Activated CD4-positive, alpha-beta memory T cell treated with anti-CD3 and anti-CD28 coated beads for 36 hours (primary cell): ENCODE results near the gene FGR. TPM values are rescaled to one million over a fixed set of nuclear protein-coding genes. Genes with fewer than 3 reads are reported as not detected.
A peak's percentile ranks its signal among the peaks of the same experiment; 100 is the strongest.

ENCODE experiments used
- CTCF ChIA-PET: fragments of 350-600 bp; sonication (Branson Sonifier 250); formaldehyde crosslinking; loops from one replicate; lab custom pipeline; 2021; ENCODE audit warnings: antibody characterized with exemption, inconsistent platforms; lab: Charles Lee
- POLR2A ChIA-PET: fragments of 350-600 bp; sonication (Branson Sonifier 250); formaldehyde crosslinking; loops from one replicate; lab custom pipeline; 2021; ENCODE audit warnings: antibody characterized with exemption; lab: Charles Lee
- DNase-seq: peaks from one replicate; pipeline ENCODE4 v3.0.0-alpha.2; 2020
- H3K27ac Mint-ChIP-seq: one replicate; pipeline ENCODE4 v1.8.0; 2021; ENCODE audit warnings: mixed read lengths
- H3K27me3 Mint-ChIP-seq: one replicate; pipeline ENCODE4 v1.8.0; 2021; ENCODE audit warnings: mixed read lengths
- H3K36me3 Mint-ChIP-seq: one replicate; pipeline ENCODE4 v1.8.0; 2021; ENCODE audit warnings: mixed read lengths
- H3K4me1 Mint-ChIP-seq: one replicate; pipeline ENCODE4 v1.8.0; 2021; ENCODE audit warnings: low read depth, mixed read lengths
- H3K4me3 Mint-ChIP-seq: one replicate; pipeline ENCODE4 v1.8.0; 2021; ENCODE audit warnings: mild to moderate bottlenecking, mixed read lengths
- H3K9me3 Mint-ChIP-seq: one replicate; pipeline ENCODE4 v1.8.0; 2021; ENCODE audit warnings: mixed read lengths
- intact Hi-C: fragments of 100-400 bp; cut with micrococcal nuclease; formaldehyde crosslinking; loops from one replicate; pipeline ENCODE4 v1.15.1; 2023
- total RNA-seq, 2 experiments: library from RNA; stranded (reverse); gene quantifications; one replicate each; pipeline ENCODE4 v1.2.3, GENCODE V29; 2021

Gene FGR
- total RNA-seq, 2 experiments from 2014 or later: 0.24 to 0.27 TPM

DNA sequence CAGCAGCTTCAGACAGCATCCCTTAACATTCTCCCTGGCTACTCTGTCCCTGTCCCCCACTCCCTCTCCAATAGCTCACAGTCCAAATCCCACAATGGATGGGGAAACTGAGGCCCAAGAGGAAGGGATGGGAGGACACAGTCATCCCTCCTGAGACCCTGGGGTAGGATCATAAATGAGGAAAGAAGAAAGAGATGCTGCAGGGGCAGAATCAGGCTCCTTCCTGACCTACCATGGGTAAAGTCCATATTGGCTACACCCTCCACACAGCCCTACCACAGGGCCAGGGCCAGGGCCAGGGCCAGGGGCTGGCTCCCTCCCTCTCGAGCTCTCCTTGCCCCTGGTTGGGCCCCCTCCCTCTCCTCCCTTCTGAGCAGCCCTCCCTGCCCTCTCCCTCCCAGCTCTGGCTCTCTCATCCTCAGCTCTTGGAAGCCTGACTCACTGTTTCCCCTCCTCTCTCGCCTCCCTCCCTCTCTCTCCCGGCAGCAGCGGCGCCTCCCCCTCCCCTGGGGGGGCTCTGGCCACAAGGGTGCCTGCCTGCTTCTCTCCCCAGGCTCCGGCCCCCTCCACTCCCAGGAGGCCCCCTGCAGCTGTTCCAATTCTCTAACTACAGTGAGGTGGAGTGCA, 36.0 kb downstream of the FGR start:
- no peaks in the 10 kb centered on the region for H3K9me3 Mint-ChIP-seq
- DNase-seq: peak; percentile 79
- peaks cover 35% of the 10 kb centered on the region for H3K4me1 Mint-ChIP-seq
- intact Hi-C loops: no loop called here
- no peaks in the 10 kb centered on the region for H3K27me3 Mint-ChIP-seq
- no peaks in the 10 kb centered on the region for H3K36me3 Mint-ChIP-seq
- no peak overlapping the region for H3K4me3 Mint-ChIP-seq
- ChIA-PET CTCF (interaction anchor here (0.8 to 3.6 kb wide), 7 partner anchors 9 to 298 kb away, joined by 3 to 33 read pairs (median 5); no protein-coding TSS in a partner anchor), POLR2A (interaction anchor here (0.5 to 1.3 kb wide), 3 partner anchors 30 to 300 kb away, joined by 3 to 4 read pairs (median 3); no protein-coding TSS in a partner anchor)
- no peak overlapping the region for H3K27ac Mint-ChIP-seq

DNA sequence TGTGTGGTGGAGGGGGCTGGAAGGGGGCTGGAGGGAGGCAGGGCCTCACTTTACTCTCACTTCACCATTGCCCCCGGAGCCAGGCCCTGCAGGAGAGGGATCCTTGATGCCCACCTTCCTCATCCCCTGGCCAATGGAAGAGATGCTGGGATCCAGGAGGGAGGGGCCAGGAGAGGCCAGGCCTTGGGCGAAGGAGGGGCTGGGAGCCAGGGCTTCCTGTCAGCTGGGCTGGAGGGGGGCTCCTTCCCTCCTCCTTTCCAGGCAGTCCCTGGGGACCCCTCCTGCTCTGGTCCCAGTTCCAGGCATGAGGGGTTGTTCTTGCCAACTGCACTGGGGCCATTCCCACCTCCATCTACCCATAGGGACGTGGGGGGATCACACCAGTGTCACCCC, 36.7 kb downstream of the FGR start:
- Mint-ChIP-seq H3K4me1 (peaks cover 35% of the 10 kb centered on the region), H3K4me3 (no peak overlapping the region), H3K27me3 (no peaks in the 10 kb centered on the region), H3K36me3 (no peaks in the 10 kb centered on the region), H3K9me3 (no peaks in the 10 kb centered on the region), H3K27ac (no peak overlapping the region)
- intact Hi-C loops: no loop called here
- ChIA-PET CTCF (interaction anchor here (1.2 to 3.6 kb wide), 4 partner anchors 10 to 297 kb away, joined by 3 to 33 read pairs (median 6); no protein-coding TSS in a partner anchor), POLR2A (no interaction called here)
- DNase-seq: no peak

DNA sequence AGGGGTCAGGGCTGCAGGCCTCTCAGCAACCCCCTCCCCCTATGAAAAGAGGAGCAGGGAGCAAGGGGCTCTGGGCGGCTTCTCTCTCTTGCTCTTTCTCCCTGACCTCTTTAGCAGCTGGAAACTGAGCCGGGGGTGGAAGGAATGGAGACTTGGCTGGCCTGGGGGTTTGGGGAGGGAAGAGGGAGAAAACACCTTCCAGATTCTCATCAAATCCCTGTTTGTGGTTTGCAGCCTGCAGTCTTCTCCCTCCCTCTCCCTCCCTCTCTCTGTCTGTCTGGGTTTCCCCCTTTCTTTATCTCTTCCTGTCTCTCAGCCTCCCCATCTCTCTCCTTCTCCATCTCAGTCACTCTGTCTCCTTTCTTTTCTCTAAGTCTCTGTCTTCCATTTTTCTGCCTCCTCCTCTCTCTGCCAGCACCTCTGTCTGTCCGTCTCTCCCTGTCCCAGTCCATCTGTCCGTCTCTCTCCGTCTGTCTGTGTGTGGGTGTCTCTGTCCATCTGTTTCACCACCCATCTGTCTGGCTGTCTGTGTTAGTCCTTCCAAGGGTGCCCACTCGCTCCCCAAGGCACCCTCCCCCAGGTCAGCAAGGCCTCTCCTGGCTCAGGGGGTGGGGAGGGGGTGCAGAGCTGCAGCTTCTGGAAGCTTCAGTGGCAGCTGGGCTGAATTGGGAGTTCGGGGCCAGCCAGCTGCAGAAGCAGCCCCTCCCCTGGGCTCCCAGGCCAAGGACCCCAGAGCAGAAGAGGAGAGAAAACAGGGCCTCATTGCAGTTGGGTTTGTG, 37.3 kb downstream of the FGR start:
- Mint-ChIP-seq H3K4me3 (no peak overlapping the region), H3K9me3 (no peaks in the 10 kb centered on the region), H3K36me3 (no peaks in the 10 kb centered on the region), H3K4me1 (peaks cover 35% of the 10 kb centered on the region), H3K27ac (no peak overlapping the region), H3K27me3 (no peaks in the 10 kb centered on the region)
- DNase-seq: no peak
- CTCF ChIA-PET: interaction anchor here (1.2 to 1.4 kb wide), 3 partner anchors 65 to 301 kb away, joined by 3 read pairs; no protein-coding TSS in a partner anchor
- intact Hi-C loops: no loop called here
- POLR2A ChIA-PET: no interaction called here

DNA sequence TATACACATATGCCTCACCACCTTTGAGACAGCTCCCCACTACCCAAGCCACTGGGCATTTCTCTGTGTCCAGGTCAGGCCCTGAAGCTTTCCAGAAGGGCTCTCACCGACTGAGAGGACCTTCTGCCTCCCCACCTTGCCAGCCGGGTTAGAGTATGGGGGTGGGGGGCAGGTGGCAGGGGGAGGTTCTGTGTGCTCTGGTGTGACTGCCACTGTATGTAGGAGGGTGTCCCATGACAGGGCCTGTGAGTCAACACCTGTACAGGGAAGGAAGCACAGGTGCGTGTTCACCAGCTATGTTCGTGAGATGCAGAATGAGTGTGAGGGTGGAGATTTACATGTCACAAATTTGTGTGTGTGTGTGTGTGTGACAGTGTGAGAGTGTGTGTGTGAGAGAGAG, 38.0 kb downstream of the FGR start:
- CTCF ChIA-PET: interaction anchor here (1.2 to 1.4 kb wide), 2 partner anchors 66 to 301 kb away, joined by 3 read pairs; no protein-coding TSS in a partner anchor
- no peak for DNase-seq
- Mint-ChIP-seq H3K27ac (no peak overlapping the region), H3K9me3 (no peaks in the 10 kb centered on the region), H3K36me3 (no peaks in the 10 kb centered on the region), H3K4me3 (no peak overlapping the region), H3K4me1 (peaks cover 31% of the 10 kb centered on the region), H3K27me3 (no peaks in the 10 kb centered on the region)
- POLR2A ChIA-PET: no interaction called here
- intact Hi-C loops: no loop called here

DNA sequence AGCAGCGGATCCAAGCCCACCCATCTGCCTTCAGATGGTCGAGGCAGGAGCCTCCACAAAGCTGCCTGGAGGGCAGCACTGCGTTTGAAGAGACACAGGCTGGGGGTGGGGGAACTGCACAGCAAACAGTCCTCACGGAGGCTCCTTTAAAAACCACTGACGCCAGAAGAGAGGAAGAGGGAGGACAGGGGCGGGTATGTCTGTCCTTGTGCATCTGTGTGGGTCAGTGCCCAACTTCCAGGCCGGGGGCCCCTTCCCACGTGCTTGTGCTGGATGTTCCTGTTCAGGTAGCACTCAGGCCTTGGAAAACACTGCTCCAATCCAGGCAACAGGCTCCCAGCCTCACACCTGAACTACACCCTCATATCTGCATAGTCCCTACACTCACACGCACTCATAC, 38.7 kb downstream of the FGR start:
- Mint-ChIP-seq H3K27ac (no peak overlapping the region), H3K27me3 (no peaks in the 10 kb centered on the region), H3K9me3 (no peaks in the 10 kb centered on the region), H3K36me3 (no peaks in the 10 kb centered on the region), H3K4me3 (no peak overlapping the region), H3K4me1 (peaks cover 26% of the 10 kb centered on the region)
- ChIA-PET POLR2A (no interaction called here), CTCF (interaction anchor here (1.0 to 2.1 kb wide), 7 partner anchors 8 to 300 kb away, joined by 3 to 8 read pairs (median 6); partner anchors contain the start of gene AHDC1)
- DNase-seq: no peak
- intact Hi-C loops: no loop called here

DNA sequence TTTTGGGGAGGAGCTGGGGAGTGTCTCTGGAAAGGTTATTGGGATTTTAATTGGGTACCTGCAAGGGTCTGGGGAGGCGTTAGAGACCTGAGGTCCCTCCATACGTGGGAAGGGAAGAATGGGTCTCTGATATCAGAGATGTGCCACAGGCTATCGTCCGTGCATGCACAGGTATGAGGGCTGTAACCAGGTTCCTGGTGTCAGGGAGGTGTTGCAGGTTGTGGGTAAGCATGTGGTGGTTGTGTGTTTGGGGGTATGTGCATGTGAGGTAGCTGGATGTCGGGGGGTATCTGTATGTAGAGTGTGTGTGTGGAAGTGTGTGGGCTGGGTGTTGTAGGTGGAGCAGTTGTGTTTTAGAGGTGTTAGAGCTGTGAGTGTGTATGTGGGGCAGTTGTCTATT, 39.4 kb downstream of the FGR start:
- H3K4me3 Mint-ChIP-seq: no peak overlapping the region
- H3K9me3 Mint-ChIP-seq: no peaks in the 10 kb centered on the region
- ChIA-PET CTCF (interaction anchor here (1.0 to 2.1 kb wide), 6 partner anchors 8 to 74 kb away, joined by 3 to 8 read pairs (median 6); partner anchors contain the start of gene AHDC1), POLR2A (interaction anchor here (1.4 kb wide), 1 partner anchor 12 kb away, joined by 3 read pairs; no protein-coding TSS in a partner anchor)
- intact Hi-C loops: no loop called here
- H3K36me3 Mint-ChIP-seq: no peaks in the 10 kb centered on the region
- H3K27ac Mint-ChIP-seq: no peak overlapping the region
- DNase-seq: no peak
- H3K27me3 Mint-ChIP-seq: no peaks in the 10 kb centered on the region
- H3K4me1 Mint-ChIP-seq: peaks cover 22% of the 10 kb centered on the region

DNA sequence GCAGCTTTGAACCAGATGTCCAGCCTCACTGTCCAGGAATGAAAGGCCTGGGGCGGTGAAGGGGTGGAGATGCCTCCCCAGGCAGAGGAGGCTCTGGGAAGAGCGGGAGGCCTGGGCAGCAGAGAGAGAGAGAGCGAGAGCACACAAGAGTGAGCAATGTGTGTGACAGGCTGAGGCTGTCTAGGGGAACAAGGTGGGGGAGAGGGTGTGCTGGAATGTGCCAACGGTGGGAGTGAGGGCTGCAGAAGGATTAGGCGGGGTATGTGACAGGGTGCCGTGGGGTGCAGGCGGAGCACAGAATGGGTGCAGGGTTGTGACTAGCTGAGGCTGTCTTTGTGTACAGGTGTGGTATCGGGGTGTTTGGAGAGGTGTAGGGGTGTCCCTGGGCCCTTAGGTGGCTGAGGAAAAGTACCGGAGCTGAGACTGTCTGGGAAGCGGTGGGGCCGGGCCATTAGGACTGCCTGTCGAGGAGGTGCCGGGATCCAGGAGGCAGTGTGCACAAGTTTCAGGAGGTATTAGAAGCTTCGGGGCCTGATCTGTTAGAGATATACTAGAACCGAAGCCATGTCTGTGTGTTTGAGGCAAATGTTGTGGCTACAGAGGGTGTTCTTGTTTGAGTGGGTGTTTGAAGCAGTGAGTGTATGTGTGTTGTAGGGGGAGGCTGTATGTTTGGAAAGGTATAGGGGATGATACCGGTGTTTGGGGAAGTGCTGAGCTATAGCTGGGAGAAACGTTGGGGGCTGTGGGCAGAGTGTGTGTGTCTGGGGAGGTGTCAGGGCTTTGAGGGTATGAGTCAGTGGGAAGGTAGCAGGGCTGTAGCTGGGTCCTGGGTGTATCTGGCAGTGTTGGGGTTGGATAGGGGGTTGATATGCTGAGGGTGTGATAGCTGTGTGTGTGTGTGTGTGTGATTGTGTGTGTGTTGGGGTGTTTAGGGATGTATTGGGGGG, 40.1 kb downstream of the FGR start:
- no peaks in the 10 kb centered on the region for H3K36me3 Mint-ChIP-seq
- POLR2A ChIA-PET: interaction anchor here (1.4 kb wide), 1 partner anchor 12 kb away, joined by 3 read pairs; no protein-coding TSS in a partner anchor
- H3K27me3 Mint-ChIP-seq: no peaks in the 10 kb centered on the region
- no peaks in the 10 kb centered on the region for H3K9me3 Mint-ChIP-seq
- peaks cover 14% of the 10 kb centered on the region for H3K4me1 Mint-ChIP-seq
- no peak for DNase-seq
- CTCF ChIA-PET: interaction anchor here (1.6 to 2.1 kb wide), 5 partner anchors 9 to 74 kb away, joined by 6 to 8 read pairs (median 7); partner anchors contain the start of gene AHDC1
- intact Hi-C loops: no loop called here
- H3K27ac Mint-ChIP-seq: no peak overlapping the region
- H3K4me3 Mint-ChIP-seq: no peak overlapping the region

DNA sequence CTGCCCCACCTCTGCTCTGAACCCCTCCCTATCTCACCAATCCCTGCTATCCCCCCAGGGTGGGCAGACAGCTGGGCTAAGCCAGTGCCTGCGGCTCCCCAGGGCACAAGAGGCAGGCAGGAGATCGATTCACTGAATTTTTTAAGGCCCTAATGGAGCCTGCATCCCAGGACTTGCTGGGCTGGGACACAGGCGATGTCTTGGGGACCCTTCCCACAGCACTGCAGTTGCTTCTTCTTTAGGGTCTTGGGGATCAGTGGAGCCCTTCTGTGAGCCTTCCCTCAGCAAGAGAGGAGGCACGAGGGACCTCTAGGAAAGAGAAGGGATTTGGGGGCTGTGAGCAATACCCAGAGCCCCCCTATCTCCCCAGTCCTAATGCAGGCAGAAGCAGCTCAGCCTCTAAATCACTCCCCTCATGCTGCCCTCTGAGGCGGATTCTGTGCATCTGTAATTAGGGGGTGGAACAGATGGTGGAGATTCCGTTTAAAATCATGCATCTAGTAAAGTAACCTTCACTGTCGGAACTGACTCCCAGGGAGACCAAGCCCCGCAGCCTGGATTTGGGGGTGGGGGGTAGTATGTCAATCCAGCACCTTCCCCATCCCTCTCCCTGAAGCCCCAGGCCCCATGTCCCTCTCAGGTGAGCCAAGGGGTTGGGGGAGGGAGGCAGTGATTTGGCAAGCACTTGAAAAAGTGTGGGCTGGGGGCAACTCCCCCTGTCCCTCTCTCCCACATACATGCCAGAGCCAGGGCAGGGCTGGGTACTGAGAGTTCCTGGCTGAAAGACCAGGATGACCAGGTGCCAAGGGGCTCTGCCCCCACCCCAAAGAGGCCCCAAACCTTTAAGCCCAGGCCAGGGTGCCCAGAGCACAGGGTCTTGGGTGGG, 41.1 kb downstream of the FGR start:
- H3K4me3 Mint-ChIP-seq: no peak overlapping the region
- no peak for DNase-seq
- no peak overlapping the region for H3K27ac Mint-ChIP-seq
- intact Hi-C loops: no loop called here
- ChIA-PET POLR2A (interaction anchor here (1.4 kb wide), 1 partner anchor 11 kb away, joined by 3 read pairs; no protein-coding TSS in a partner anchor), CTCF (interaction anchor here (0.6 to 2.0 kb wide), 3 partner anchors 14 to 69 kb away, joined by 4 to 7 read pairs (median 6); no protein-coding TSS in a partner anchor)
- no peaks in the 10 kb centered on the region for H3K36me3 Mint-ChIP-seq
- H3K9me3 Mint-ChIP-seq: no peaks in the 10 kb centered on the region
- peaks cover 5% of the 10 kb centered on the region for H3K4me1 Mint-ChIP-seq
- H3K27me3 Mint-ChIP-seq: no peaks in the 10 kb centered on the region

DNA sequence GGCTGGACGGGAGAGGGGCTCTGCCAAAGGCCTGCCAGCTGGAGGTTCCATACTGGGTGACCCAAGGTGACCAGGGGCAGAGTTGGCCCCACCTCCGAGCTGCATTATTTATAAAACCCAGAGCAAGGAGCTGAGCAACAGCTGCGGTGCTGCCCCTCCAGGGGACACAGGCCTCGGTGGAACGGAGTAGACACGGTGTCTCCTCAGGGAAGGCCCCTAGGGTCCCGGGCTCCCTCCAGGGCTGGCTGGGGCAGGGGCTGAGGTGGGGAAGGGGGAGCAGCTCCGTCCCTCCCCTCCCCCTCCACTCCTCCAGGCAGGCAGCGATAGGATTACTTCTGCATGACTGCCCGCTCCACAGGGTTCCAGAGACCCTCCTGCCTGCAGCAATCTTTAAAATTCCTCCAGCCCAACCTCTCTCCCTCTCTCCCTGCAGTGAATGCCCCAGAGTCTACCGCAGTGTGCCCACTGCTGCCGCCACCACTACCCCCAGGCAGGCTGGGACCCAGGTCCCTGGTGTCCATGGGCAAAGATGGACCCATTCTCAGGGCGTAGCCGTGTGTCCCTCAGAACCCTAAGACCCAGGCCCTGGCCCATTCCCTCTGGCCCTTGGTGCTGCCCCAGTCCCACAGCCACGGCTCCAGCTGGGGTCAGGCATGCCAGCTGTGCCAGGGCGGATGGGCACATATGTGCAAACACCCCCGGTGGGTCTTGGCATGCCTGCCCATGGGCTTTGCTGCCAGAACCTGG, 41.9 kb downstream of the FGR start:
- DNase-seq: no peak
- POLR2A ChIA-PET: no interaction called here
- H3K4me3 Mint-ChIP-seq: no peak overlapping the region
- CTCF ChIA-PET: interaction anchor here (0.6 to 1.9 kb wide), 2 partner anchors 15 to 37 kb away, joined by 4 to 10 read pairs; no protein-coding TSS in a partner anchor
- intact Hi-C loops: no loop called here
- H3K4me1 Mint-ChIP-seq: no peaks in the 10 kb centered on the region
- no peaks in the 10 kb centered on the region for H3K27me3 Mint-ChIP-seq
- H3K27ac Mint-ChIP-seq: no peak overlapping the region
- no peaks in the 10 kb centered on the region for H3K36me3 Mint-ChIP-seq
- no peaks in the 10 kb centered on the region for H3K9me3 Mint-ChIP-seq

DNA sequence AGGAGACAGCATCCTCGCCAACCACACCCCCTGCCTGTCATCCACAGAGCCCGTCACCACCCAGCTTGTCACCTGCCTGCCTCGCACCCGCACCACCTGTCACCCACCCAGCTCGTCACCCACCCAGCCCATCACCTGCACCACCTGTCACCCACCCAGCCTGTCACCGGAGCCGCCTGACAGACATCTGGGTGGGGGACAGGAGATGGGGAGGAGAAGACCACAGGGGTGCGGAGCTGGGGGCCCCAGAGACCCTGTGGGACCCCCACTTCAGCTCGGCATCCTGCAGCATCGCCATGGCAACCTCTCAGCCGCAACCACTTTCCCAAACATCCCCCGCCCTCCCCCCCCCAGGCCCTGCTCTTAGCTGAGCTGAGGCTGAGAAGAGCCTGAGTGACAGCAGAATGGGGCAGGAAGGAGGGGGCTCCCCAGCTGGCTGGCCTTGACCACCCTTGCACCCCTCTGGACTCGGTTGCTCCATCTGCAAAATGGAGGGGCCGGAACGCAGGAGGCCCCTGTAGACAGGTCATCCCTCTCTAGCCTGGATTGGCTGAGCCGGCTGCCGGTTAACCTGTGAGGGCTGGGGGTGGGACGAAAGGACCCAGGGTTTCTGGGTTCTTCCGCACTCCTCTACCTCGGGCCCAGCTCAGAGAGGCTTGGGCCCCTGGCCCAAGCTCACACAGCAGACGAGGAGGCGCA, 42.6 kb downstream of the FGR start:
- Mint-ChIP-seq H3K36me3 (no peaks in the 10 kb centered on the region), H3K9me3 (no peaks in the 10 kb centered on the region), H3K4me3 (no peak overlapping the region), H3K27me3 (no peaks in the 10 kb centered on the region), H3K27ac (no peak overlapping the region), H3K4me1 (no peaks in the 10 kb centered on the region)
- DNase-seq: no peak
- ChIA-PET POLR2A (no interaction called here), CTCF (interaction anchor here (0.7 to 1.9 kb wide), 2 partner anchors 17 to 36 kb away, joined by 4 to 10 read pairs; no protein-coding TSS in a partner anchor)
- intact Hi-C loops: no loop called here
